A549 (cell line): Measurements from ENCODE around the gene ZBED1. TPM values are rescaled to one million over a fixed set of nuclear protein-coding genes. Genes with fewer than 3 reads are reported as not detected.

ENCODE experiments used
- ATAC-seq, 2 experiments: fragments of 200-7000 bp in 1 of 2; fragments of >200 bp in 1 of 2; cut with Nextera tagmentation in 1 of 2; cut with Tn5 transposase in 1 of 2; 3 replicates each; pipeline versions ENCODE4 v1.8.0 to v1.9.1; 2018 to 2020; ENCODE audit warnings: mild to moderate bottlenecking in 1 of 2, moderate library complexity in 1 of 2
- CTCF ChIA-PET: fragments of 300-600 bp; sonication (Branson Sonifier 250); formaldehyde crosslinking; extraction: SDS; loops from one replicate; lab custom pipeline; 2021; ENCODE audit warnings: antibody characterized with exemption, inconsistent platforms; lab: Yijun Ruan, JAX
- POLR2A ChIA-PET: fragments of 350-600 bp; formaldehyde crosslinking; extraction: SDS; loops from one replicate; lab custom pipeline; 2021; ENCODE audit warnings: antibody characterized with exemption, inconsistent platforms; lab: Yijun Ruan, JAX
- DNase-seq, 2 experiments: peaks; one replicate each; pipeline versions ENCODE4 v3.0.0 to v3.0.0-alpha.2; 2011 to 2016; ENCODE audit warnings: low read depth in 1 of 2, low spot score in 1 of 2
- FAIRE-seq: peaks from 2 replicates; lab custom pipeline; 2011; peaks lifted over from hg19 to GRCh38; lab: Jason Lieb, UNC
- H3K27ac ChIP-seq, 2 experiments: fragments of >200 bp; sonication (Bioruptor Twin); formaldehyde crosslinking; 3 replicates each; pipeline ENCODE4 v1.5.1; 2016 to 2017
- H3K4me1 ChIP-seq: fragments of >200 bp; sonication (Bioruptor Twin); formaldehyde crosslinking; 3 replicates; pipeline ENCODE4 v1.6.1; 2016
- H3K4me2 ChIP-seq: fragments of >200 bp; sonication (Bioruptor Twin); formaldehyde crosslinking; 3 replicates; pipeline ENCODE4 v1.6.1; 2016
- H3K4me3 ChIP-seq: fragments of >200 bp; sonication (Bioruptor Twin); formaldehyde crosslinking; 3 replicates; pipeline ENCODE4 v1.5.1; 2016
- H3K9me3 ChIP-seq: fragments of >200 bp; sonication (Bioruptor Twin); formaldehyde crosslinking; 3 replicates; pipeline ENCODE4 v1.6.1; 2016
- ATOH8 ChIP-seq: fragments of 250-450 bp; sonication (Bioruptor Pico); IDR thresholded peaks from 2 replicates; pipeline ENCODE4 v1.5.0; 2020; ENCODE audit warnings: low read depth, mild to moderate bottlenecking, moderate library complexity
- BHLHE40 ChIP-seq: IDR thresholded peaks from 2 replicates; pipeline ENCODE4 v1.6.1; 2012; ENCODE audit warnings: low read depth, low read length, inconsistent platforms
- CBX2 ChIP-seq: fragments of 200-600 bp; sonication (generic); IDR thresholded peaks from 2 replicates; pipeline ENCODE4 v1.6.1; 2016; ENCODE audit warnings: low read depth, mild to moderate bottlenecking, borderline replicate concordance
- CEBPB ChIP-seq, 2 experiments: fragments of >200 bp in 1 of 2; sonication (Bioruptor Twin) in 1 of 2; formaldehyde crosslinking in 1 of 2; IDR thresholded peaks; 2 replicates each; pipeline ENCODE4 v1.6.1; 2012 to 2016
- CTCF ChIP-seq: fragments of >200 bp; sonication (Bioruptor Twin); formaldehyde crosslinking; IDR thresholded peaks from 3 replicates; pipeline ENCODE4 v1.5.1; 2016
- E2F6 ChIP-seq: IDR thresholded peaks from 2 replicates; pipeline ENCODE4 v1.6.1; 2012; ENCODE audit warnings: low read depth, borderline replicate concordance
- FOSB ChIP-seq: fragments of 250-450 bp; sonication (Bioruptor Pico); IDR thresholded peaks from 2 replicates; pipeline ENCODE4 v1.5.0; 2020; ENCODE audit warnings: mild to moderate bottlenecking, moderate library complexity
- FOSL2 ChIP-seq, 2 experiments: fragments of 450-650 bp in 1 of 2; fragments of >200 bp in 1 of 2; sonication (Bioruptor Twin) in 1 of 2; formaldehyde crosslinking; IDR thresholded peaks; 2 replicates each; pipeline versions ENCODE4 v1.5.0 to v1.6.1; 2016 to 2020; ENCODE audit warnings: mild to moderate bottlenecking in 1 of 2, moderate library complexity in 1 of 2
- HES2 ChIP-seq: fragments of >200 bp; sonication (Bioruptor Twin); formaldehyde crosslinking; IDR thresholded peaks from 2 replicates; pipeline ENCODE4 v1.6.1; 2016
- HEYL ChIP-seq: fragments of 250-450 bp; sonication (Bioruptor Pico); IDR thresholded peaks from 2 replicates; pipeline ENCODE4 v1.8.0; 2021; ENCODE audit warnings: mild to moderate bottlenecking, moderate library complexity
- HMGXB4 ChIP-seq: fragments of 250-450 bp; sonication (Bioruptor Pico); IDR thresholded peaks from 2 replicates; pipeline ENCODE4 v1.5.0; 2021; ENCODE audit warnings: mild to moderate bottlenecking, moderate library complexity, borderline replicate concordance
- KDM1A ChIP-seq: fragments of 200-600 bp; sonication (generic); IDR thresholded peaks from 2 replicates; pipeline ENCODE4 v1.6.1; 2016; ENCODE audit warnings: low read depth, mild to moderate bottlenecking
- KDM5A ChIP-seq: fragments of 200-600 bp; sonication (generic); IDR thresholded peaks from 2 replicates; pipeline ENCODE4 v1.6.1; 2016; ENCODE audit warnings: antibody characterized with exemption, mild to moderate bottlenecking
- MAX ChIP-seq: IDR thresholded peaks from 2 replicates; pipeline ENCODE4 v1.6.1; 2012
- NPAS2 ChIP-seq: fragments of 250-450 bp; sonication (Bioruptor Pico); IDR thresholded peaks from 2 replicates; pipeline ENCODE4 v1.8.0; 2022; ENCODE audit warnings: mild to moderate bottlenecking, moderate library complexity, borderline replicate concordance
- NR3C1 ChIP-seq: fragments of >200 bp; sonication (Bioruptor Twin); formaldehyde crosslinking; IDR thresholded peaks from 3 replicates; pipeline ENCODE4 v1.6.1; 2017
- PBX3 ChIP-seq: IDR thresholded peaks from 2 replicates; pipeline ENCODE4 v1.6.1; 2012
- REST ChIP-seq: fragments of 200-600 bp; sonication (generic); IDR thresholded peaks from 2 replicates; pipeline ENCODE4 v1.6.1; 2016; ENCODE audit warnings: antibody characterized with exemption, mild to moderate bottlenecking, moderate library complexity
- TP53 ChIP-seq: fragments of 250-450 bp; sonication (Bioruptor Pico); IDR thresholded peaks from 2 replicates; pipeline ENCODE4 v1.5.0; 2021; ENCODE audit warnings: mild to moderate bottlenecking, moderate library complexity
- ZFP36 ChIP-seq: fragments of 450-650 bp; IDR thresholded peaks from 2 replicates; pipeline ENCODE4 v1.6.1; 2014; ENCODE audit warnings: borderline replicate concordance; ENCODE audit not compliant: partially characterized antibody
- ZNF302 ChIP-seq: fragments of 250-450 bp; sonication (Bioruptor Pico); IDR thresholded peaks from 2 replicates; pipeline ENCODE4 v1.9.0; 2021; ENCODE audit warnings: inconsistent platforms, mild to moderate bottlenecking, moderate library complexity
- ZSCAN20 ChIP-seq: fragments of 250-450 bp; sonication (Bioruptor Pico); IDR thresholded peaks from 2 replicates; pipeline ENCODE4 v1.8.0; 2022; ENCODE audit warnings: mild to moderate bottlenecking, moderate library complexity
- WGBS: methylation state at CpG from one replicate; pipeline ENCODE4 v1.1.6; 2017; ENCODE audit errors: missing lambda C conversion rate; 5-methylcytosine and 5-hydroxymethylcytosine counted together
- polyA plus RNA-seq, 4 experiments: library from polyadenylated mRNA; depleted of rRNA in 3 of 4; stranded (reverse); fragments of >200 nt; fragmentation: RNase III in 1 of 4; extraction: RNeasy Plus Mini Kit Qiagen cat#74134 plus additional on column Dnase treatment in 1 of 4; gene quantifications; 2 replicates in 3 of 4; 3 replicates in 1 of 4; pipeline ENCODE4 v1.2.3, GENCODE V29; 2011 to 2017

The ZBED1 gene
- polyA plus RNA-seq, 2 of the 4 experiments (the other 2 are of a cell fraction), result 19.7 to 21.9 TPM

- Histone ChIP-seq H3K27ac (peak overlapping the region; percentile 96 to 100), H3K4me3 (peak overlapping the region; percentile 85), H3K4me2 (peak overlapping the region; percentile 81), H3K4me1 (peaks cover 45% of the 10 kb centered on the region), H3K9me3 (no peaks in the 10 kb centered on the region)
- ATAC-seq (peak; percentile 52 to 61), FAIRE-seq (no peak), DNase-seq (peak; percentile 62 to 73)
- TF ChIP-seq NPAS2 (CRISPR knock-in tag) (no peak), KDM1A (0 out of 2 replicates have a peak, but pooled peaks have one; percentile 27), ZFP36 (peak; percentile 96), FOSL2 (IDR thresholded peaks at IDR 0.05) (no peak), FOSL2 (CRISPR knock-in tag; IDR thresholded peaks at IDR 0.05) (peak; percentile 75), TP53 (CRISPR knock-in tag) (peak; percentile 71; the same call in 1 of the 2 replicates), CTCF (peak; percentile 21; the same call in 1 of the 3 replicates), ZSCAN20 (CRISPR knock-in tag) (no peak), HMGXB4 (CRISPR knock-in tag) (peak; percentile 85)
- POLR2A ChIA-PET, result no interaction called here
- 2% methylated on average over 23 of the region's 70 CpGs for WGBS
- CTCF ChIA-PET, result no interaction called here
Measured at GRCh38 chrX:2500091-2500802, 529 bp downstream of the ZBED1 start.

GRCh38 chrX:2499507-2499906 lies 1.3 kb downstream of the ZBED1 start:
- Histone ChIP-seq H3K4me3 (peak overlapping the region; percentile 85), H3K4me1 (peaks cover 45% of the 10 kb centered on the region), H3K4me2 (peak overlapping the region; percentile 81), H3K9me3 (no peaks in the 10 kb centered on the region), H3K27ac (peak overlapping the region; percentile 96 to 100)
- FAIRE-seq, result no peak
- no peak for DNase-seq
- no peak for ATAC-seq
- TF ChIP-seq CBX2 (no peak), NR3C1 (no peak), MAX (no peak), HEYL (no peak), REST (no peak), KDM5A (no peak), ZNF302 (CRISPR knock-in tag) (no peak), HES2 (no peak), ATOH8 (CRISPR knock-in tag) (no peak), FOSB (CRISPR knock-in tag) (no peak), BHLHE40 (no peak), E2F6 (no peak), PBX3 (no peak), CEBPB (IDR thresholded peaks at IDR 0.05) (no peak), ZFP36 (no peak)
- WGBS, result 64% methylated on average over 8 of the region's 8 CpGs
- ChIA-PET CTCF (no interaction called here), POLR2A (no interaction called here)
